Fibroblast of mammary gland (primary cell): Measurements from ENCODE around the gene CCHCR1.

Source experiments
- DNase-seq: peaks from one replicate; pipeline ENCODE4 v3.0.0-alpha.2; 2010; ENCODE audit warnings: low read depth
- H3K4me3 ChIP-seq: 2 replicates; pipeline ENCODE4 v1.5.1; 2011; ENCODE audit warnings: low read depth, mild to moderate bottlenecking, low read length, moderate library complexity; ENCODE audit not compliant: control insufficient read depth
- TF ChIP-seq, protein P1 (sequence below): conservative IDR thresholded peaks from 2 replicates; pipeline ENCODE4 v1.5.1; 2011; ENCODE audit warnings: low read depth, low read length, inconsistent platforms; ENCODE audit not compliant: control insufficient read depth, insufficient read depth

The CCHCR1 gene

DNA sequence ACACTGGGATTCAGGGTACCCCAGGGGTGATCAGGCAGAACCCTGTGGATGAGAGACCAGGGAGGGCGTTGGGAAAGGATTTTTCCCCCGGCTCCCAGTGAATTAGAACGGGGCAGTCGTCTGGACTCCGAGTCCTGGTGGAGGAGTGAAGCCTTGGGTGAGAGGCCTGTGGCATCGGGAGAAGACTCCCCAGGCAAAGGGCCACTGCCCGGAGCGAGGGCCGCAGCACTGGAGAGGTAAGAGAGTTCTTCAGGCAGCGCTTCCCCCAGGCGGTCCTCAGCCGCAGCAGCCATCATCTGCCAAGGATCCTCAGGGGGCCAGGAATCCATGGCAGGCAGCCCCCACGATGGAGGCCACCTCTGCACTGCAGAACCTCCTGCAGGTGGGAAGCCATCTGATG is 45.9 kb downstream of the CCHCR1 start:
- TF ChIP-seq, protein P1, sequence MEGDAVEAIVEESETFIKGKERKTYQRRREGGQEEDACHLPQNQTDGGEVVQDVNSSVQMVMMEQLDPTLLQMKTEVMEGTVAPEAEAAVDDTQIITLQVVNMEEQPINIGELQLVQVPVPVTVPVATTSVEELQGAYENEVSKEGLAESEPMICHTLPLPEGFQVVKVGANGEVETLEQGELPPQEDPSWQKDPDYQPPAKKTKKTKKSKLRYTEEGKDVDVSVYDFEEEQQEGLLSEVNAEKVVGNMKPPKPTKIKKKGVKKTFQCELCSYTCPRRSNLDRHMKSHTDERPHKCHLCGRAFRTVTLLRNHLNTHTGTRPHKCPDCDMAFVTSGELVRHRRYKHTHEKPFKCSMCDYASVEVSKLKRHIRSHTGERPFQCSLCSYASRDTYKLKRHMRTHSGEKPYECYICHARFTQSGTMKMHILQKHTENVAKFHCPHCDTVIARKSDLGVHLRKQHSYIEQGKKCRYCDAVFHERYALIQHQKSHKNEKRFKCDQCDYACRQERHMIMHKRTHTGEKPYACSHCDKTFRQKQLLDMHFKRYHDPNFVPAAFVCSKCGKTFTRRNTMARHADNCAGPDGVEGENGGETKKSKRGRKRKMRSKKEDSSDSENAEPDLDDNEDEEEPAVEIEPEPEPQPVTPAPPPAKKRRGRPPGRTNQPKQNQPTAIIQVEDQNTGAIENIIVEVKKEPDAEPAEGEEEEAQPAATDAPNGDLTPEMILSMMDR, result no peak
- DNase-seq, result no peak
- no peak overlapping the region for H3K4me3 ChIP-seq

DNA sequence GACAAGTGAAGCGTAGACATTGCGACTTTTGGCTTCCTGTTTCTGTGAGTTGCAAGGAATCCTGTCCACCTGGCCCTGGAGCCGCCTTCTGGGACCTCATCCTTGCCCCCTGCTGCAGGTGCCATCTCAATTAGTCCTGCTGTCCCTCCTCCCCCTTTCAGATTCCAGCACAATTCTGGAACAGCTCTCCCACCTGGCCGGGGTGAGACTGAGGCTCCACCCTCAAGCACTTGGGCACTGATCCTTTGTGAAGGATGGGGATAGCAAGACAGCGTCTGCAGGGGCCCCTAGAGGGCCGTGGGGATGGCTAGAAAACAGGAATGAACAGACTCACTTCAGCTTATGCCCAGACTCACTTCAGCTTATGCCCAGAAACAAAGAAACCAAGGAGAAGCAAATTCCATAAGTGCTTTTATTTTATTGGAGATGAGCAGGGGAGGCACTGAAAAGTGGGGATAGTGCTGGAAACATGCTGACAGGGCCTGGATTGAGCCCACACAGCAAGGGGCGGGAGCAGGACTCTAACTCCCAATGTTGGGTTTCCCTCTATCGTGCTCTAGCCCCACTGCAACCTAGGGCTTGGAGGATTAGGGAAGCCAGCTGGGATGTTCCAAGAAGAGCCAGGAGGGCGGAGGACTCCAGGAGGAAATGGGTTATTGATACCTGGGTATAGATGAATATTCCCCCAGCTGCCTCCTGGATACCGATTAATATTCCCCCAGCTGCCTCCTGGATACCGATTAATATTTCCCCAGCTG is 46.6 kb downstream of the CCHCR1 start:
- H3K4me3 ChIP-seq, result no peak overlapping the region
- DNase-seq, result no peak
- TF ChIP-seq, protein P1, result no peak

DNA sequence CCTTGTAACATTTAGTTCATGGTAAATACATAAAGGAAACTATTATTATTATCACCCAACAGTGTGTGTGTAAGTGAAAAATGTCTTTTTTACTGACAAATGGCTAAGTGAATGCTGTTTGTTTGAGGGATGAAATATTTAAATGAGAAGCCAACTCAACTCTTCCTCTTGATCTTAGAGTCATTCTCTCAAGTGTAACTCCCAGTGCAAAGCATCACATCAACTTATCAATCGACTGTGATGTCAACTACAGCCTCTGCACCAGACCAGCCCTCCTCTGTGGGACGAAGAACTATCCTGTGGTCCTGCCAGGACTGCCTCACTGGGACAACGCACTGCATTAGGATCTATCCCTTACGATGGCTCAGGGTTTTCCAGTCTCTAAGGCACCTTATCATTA is 50.5 kb downstream of the CCHCR1 start:
- DNase-seq, result no peak
- TF ChIP-seq, protein P1, result no peak
- no peak overlapping the region for H3K4me3 ChIP-seq

DNA sequence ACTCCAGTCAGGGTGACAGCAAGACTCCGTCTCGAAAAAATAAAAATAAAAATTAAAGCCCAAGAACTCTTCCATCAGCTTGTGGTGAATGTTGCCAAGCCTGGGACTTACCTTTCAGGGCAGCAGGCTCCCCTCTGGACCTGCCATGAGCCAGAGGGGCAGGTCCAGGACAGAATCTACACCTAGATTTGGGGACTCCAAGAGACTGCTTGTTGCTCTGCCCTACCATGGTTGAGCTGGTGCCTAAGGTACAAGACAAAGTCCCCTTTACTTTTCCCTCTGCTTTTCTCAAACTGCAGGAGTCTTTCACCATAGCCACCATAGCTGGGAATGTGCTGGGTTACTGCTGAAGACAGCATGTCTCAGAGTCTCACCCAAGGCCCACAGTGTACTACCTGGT is 54.5 kb downstream of the CCHCR1 start:
- no peak overlapping the region for H3K4me3 ChIP-seq
- TF ChIP-seq, protein P1, result no peak

DNA sequence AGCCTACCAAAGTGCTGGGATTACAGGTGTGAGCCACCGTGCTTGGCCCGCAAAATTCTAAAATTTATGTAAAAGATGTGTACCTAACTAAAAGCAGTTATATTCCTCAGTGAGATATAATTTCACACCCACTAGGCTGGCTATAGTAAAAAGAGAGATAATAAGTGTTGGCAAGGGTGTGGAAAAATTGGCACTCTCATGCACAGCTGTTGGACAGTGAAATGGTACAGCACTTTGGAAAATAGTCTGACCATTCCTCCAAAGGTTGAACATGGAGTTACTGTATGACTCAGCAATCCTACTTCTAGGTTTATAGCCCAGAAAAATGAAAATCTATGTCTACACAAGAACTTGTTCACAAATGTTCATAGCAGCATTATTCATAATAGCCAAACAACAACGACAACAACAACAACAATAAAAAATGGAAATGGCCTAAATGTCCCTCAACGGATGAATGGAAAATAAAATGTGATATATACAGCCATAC is 59.1 kb downstream of the CCHCR1 start:
- no peak for DNase-seq
- TF ChIP-seq, protein P1, result no peak
- no peak overlapping the region for H3K4me3 ChIP-seq

More for the DNA sequence above, 54.5 kb downstream of the CCHCR1 start:
- DNase-seq, result no peak

DNA sequence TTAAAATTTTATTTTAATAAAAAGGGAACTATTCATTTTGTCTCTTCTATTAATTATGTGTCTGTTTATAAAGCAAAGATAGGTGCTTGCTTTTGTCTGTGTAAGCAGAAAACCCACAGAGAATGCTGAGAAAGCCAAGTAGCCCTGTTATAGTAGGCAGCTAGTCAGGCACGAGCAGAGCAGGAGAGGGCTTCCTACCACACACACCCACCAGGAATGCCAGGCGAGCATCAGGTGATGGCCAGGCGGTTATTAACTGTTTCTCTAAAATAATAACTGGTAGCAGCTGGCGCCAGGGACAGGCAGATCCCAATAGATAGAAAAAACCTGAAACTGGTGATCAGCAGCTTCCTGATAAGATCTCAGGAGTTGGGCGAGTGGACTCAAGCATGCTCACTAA is 60.9 kb downstream of the CCHCR1 start:
- no peak for DNase-seq
- TF ChIP-seq, protein P1, result no peak
- no peak overlapping the region for H3K4me3 ChIP-seq
